Measurements from ENCODE around the gene CNDP1.

GRCh38 chr18:74571895-74572680, 37.8 kb downstream of the CNDP1 start:
- TF ChIP-seq CTCF (IDR thresholded peaks at IDR 0.05): no peak
- no peak for TF ChIP-seq POLR2A (IDR thresholded peaks at IDR 0.05)

Measured in body of pancreas (tissue), 4 donors.